Testis (tissue), 3 donors: ENCODE data around the gene LAMA3. TPM values are rescaled to one million over a fixed set of nuclear protein-coding genes. Genes with fewer than 3 reads are reported as not detected.

Experiments
- DNase-seq: peaks from one replicate; pipeline ENCODE4 v3.0.0-alpha.2; 2019
- H3K27ac ChIP-seq, 2 donors: fragments of 200-600 bp; sonication (generic); one replicate each; pipeline ENCODE4 v1.5.1; 2019
- H3K27me3 ChIP-seq: fragments of 200-600 bp; sonication (generic); one replicate; pipeline ENCODE4 v1.5.1; 2019
- H3K36me3 ChIP-seq: fragments of 200-600 bp; sonication (generic); one replicate; pipeline ENCODE4 v1.5.1; 2017; ENCODE audit warnings: low read depth; ENCODE audit errors: missing control alignments
- H3K4me1 ChIP-seq: fragments of 200-600 bp; sonication (generic); one replicate; pipeline ENCODE4 v1.5.1; 2019
- H3K4me3 ChIP-seq, 2 donors: fragments of 200-600 bp; sonication (generic); one replicate each; pipeline ENCODE4 v1.5.1; 2017 to 2019
- H3K9me3 ChIP-seq: fragments of 200-600 bp; sonication (generic); one replicate; pipeline ENCODE4 v1.5.1; 2017
- CTCF ChIP-seq, 3 experiments: fragments of 450-650 bp in 2 of 3; fragments of 200-600 bp in 1 of 3; sonication (generic) in 1 of 3; IDR thresholded peaks; one replicate each; pipeline ENCODE4 v1.5.1; 2016 to 2019; ENCODE audit warnings: antibody characterized with exemption in 3 of 3, mild to moderate bottlenecking in 2 of 3, moderate library complexity in 1 of 3
- POLR2A ChIP-seq: fragments of 450-650 bp; IDR thresholded peaks from one replicate; pipeline ENCODE4 v1.6.1; 2017; ENCODE audit warnings: antibody characterized with exemption, mild to moderate bottlenecking, moderate library complexity
- WGBS, 2 donors: methylation state at CpG; one replicate each; pipeline ENCODE4 v1.1.5; 2018; 5-methylcytosine and 5-hydroxymethylcytosine counted together
- intact Hi-C: fragments of 100-400 bp; cut with DNase I; formaldehyde crosslinking; loops from one replicate; pipeline ENCODE4 v1.15.1; 2023; ENCODE audit warnings: low total_unique reads
- polyA plus RNA-seq: library from polyadenylated mRNA; stranded (reverse); fragments of 350-450 nt; fragmentation: Illumina TruSeq; extraction: RNeasy Lipid Tissue Mini Kit (QIAGEN cat#74804); gene quantifications from one replicate; pipeline ENCODE4 v1.2.3, GENCODE V29; 2014; ENCODE audit warnings: low read depth, low replicate concordance; ENCODE audit not compliant: insufficient read depth
- total RNA-seq, 2 donors: library from RNA; depleted of rRNA; stranded (reverse); fragments of >200 nt; gene quantifications; one replicate each; pipeline ENCODE4 v1.2.3, GENCODE V29; 2016

Gene LAMA3
- total and polyA plus RNA-seq, 3 donors from 2014 or later = 11.9 to 22.1 (median 14.1) TPM

- intact Hi-C loops = no loop called here
- Histone ChIP-seq H3K9me3 (no peaks in the 10 kb centered on the region), H3K4me1 (no peaks in the 10 kb centered on the region), H3K27ac (no peak overlapping the region), H3K27me3 (no peaks in the 10 kb centered on the region), H3K36me3 (no peaks in the 10 kb centered on the region), H3K4me3 (no peak overlapping the region)
- 73 to 79% methylated on average over 3 of the region's 3 CpGs for WGBS, 2 donors
- no peak for TF ChIP-seq CTCF (IDR thresholded peaks at IDR 0.05)
- no peak for TF ChIP-seq POLR2A
- no peak for DNase-seq
These were observed 40.8 kb upstream of the LAMA3 start for GRCh38 chr18:23648456-23648855.

GRCh38 chr18:23648940-23649607 is 40.2 kb upstream of the LAMA3 start:
- 69 to 70% methylated on average over 8 of the region's 8 CpGs for WGBS, 2 donors
- H3K9me3 ChIP-seq = no peaks in the 10 kb centered on the region
- intact Hi-C loops = no loop called here
- TF ChIP-seq CTCF (IDR thresholded peaks at IDR 0.05) (no peak), POLR2A (no peak)
- DNase-seq = no peak
- H3K4me3 ChIP-seq = no peak overlapping the region
- no peaks in the 10 kb centered on the region for H3K27me3 ChIP-seq
- no peak overlapping the region for H3K27ac ChIP-seq
- no peaks in the 10 kb centered on the region for H3K36me3 ChIP-seq
- H3K4me1 ChIP-seq = no peaks in the 10 kb centered on the region

GRCh38 chr18:23650968-23651927 is 38.0 kb upstream of the LAMA3 start:
- Histone ChIP-seq H3K27me3 (no peaks in the 10 kb centered on the region), H3K4me3 (no peak overlapping the region), H3K4me1 (no peaks in the 10 kb centered on the region), H3K9me3 (no peaks in the 10 kb centered on the region), H3K36me3 (no peaks in the 10 kb centered on the region), H3K27ac (no peak overlapping the region)
- DNase-seq = no peak
- intact Hi-C loops = no loop called here
- TF ChIP-seq POLR2A (no peak), CTCF (IDR thresholded peaks at IDR 0.05) (no peak)
- WGBS, 2 donors = 85% methylated on average over 6 of the region's 6 CpGs

GRCh38 chr18:23652232-23652631 is 37.0 kb upstream of the LAMA3 start:
- no peak overlapping the region for H3K4me3 ChIP-seq
- H3K36me3 ChIP-seq = no peaks in the 10 kb centered on the region
- H3K9me3 ChIP-seq = no peaks in the 10 kb centered on the region
- no peaks in the 10 kb centered on the region for H3K27me3 ChIP-seq
- no peaks in the 10 kb centered on the region for H3K4me1 ChIP-seq
- no peak for DNase-seq
- no peak overlapping the region for H3K27ac ChIP-seq
- TF ChIP-seq CTCF (IDR thresholded peaks at IDR 0.05) = no peak
- no peak for TF ChIP-seq POLR2A
- 86 to 92% methylated on average over 6 of the region's 6 CpGs for WGBS, 2 donors
- intact Hi-C loops = no loop called here
